Uterus (tissue), 2 donors: ENCODE data around the gene LMBR1.

Source experiments
- POLR2A ChIP-seq, 2 donors: fragments of 450-650 bp; IDR thresholded peaks; one replicate each; pipeline ENCODE4 v1.6.1; 2016; ENCODE audit warnings: antibody characterized with exemption in 2 of 2, mild to moderate bottlenecking in 1 of 2, moderate library complexity in 1 of 2
- TF ChIP-seq, protein P1 (sequence below), 4 experiments: fragments of 200-600 bp in 2 of 4; fragments of 450-650 bp in 2 of 4; sonication (generic) in 2 of 4; IDR thresholded peaks; one replicate each; pipeline ENCODE4 v1.5.1; 2016 to 2019; ENCODE audit warnings: antibody characterized with exemption in 4 of 4, mild to moderate bottlenecking in 2 of 4, moderate library complexity in 1 of 4

DNA sequence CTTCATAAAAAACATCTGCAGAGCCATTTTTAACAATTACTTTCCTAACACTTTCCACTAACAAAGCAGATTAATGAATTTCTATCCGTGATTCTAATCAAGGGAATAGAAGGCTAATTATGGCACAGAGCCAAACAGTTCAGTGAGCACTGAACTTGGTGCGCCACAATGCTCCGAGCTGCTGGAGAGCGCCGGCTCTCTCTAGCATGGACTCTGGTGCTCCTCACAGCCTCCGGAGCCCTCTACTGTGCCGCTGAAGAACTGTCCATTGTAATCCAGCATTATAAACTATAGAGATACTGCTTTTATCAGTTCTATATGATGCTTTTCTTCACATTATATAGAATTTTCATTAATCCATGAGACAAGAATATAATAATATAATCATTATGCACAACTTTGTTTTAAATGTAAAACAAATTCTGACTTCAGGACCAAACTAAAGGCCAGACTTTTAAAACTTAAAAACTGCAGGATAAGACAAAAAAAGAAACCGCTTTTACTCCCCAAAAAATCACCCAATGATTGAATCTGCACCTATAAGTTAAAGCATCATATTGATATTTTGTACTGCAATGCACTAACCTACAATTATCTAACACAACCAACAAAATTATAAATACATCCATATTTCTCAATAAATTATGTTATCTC lies 128.8 kb downstream of the LMBR1 start:
- TF ChIP-seq, protein P1, sequence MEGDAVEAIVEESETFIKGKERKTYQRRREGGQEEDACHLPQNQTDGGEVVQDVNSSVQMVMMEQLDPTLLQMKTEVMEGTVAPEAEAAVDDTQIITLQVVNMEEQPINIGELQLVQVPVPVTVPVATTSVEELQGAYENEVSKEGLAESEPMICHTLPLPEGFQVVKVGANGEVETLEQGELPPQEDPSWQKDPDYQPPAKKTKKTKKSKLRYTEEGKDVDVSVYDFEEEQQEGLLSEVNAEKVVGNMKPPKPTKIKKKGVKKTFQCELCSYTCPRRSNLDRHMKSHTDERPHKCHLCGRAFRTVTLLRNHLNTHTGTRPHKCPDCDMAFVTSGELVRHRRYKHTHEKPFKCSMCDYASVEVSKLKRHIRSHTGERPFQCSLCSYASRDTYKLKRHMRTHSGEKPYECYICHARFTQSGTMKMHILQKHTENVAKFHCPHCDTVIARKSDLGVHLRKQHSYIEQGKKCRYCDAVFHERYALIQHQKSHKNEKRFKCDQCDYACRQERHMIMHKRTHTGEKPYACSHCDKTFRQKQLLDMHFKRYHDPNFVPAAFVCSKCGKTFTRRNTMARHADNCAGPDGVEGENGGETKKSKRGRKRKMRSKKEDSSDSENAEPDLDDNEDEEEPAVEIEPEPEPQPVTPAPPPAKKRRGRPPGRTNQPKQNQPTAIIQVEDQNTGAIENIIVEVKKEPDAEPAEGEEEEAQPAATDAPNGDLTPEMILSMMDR (IDR thresholded peaks at IDR 0.05) = peak; percentile 30 to 43 (median 33)
- no peak for TF ChIP-seq POLR2A (IDR thresholded peaks at IDR 0.05)
